SK-N-SH (cell line): ENCODE measurements around the gene ABCF1. TPM values are rescaled to one million over a fixed set of nuclear protein-coding genes. Genes with fewer than 3 reads are reported as not detected.

Source experiments
- CTCF ChIA-PET: fragments of 300-600, 350-600 bp; formaldehyde crosslinking; extraction: SDS; loops from one replicate; lab custom pipeline; 2021; lab: Yijun Ruan, JAX
- POLR2A ChIA-PET: fragments of 350-600 bp; sonication (Branson Sonifier 250); formaldehyde crosslinking; extraction: SDS; loops from one replicate; lab custom pipeline; 2020; ENCODE audit warnings: antibody characterized with exemption, inconsistent platforms; lab: Yijun Ruan, JAX
- DNase-seq: peaks from one replicate; pipeline ENCODE4 v3.0.0; 2012
- H2AFZ ChIP-seq: fragments of 200-600 bp; sonication (generic); 2 replicates; pipeline ENCODE4 v1.8.1; 2016; ENCODE audit warnings: antibody characterized with exemption, mild to moderate bottlenecking, low read depth
- H3F3A ChIP-seq: fragments of 200-600 bp; sonication (generic); replicated peaks from 2 replicates; pipeline ENCODE3; 2016; ENCODE audit warnings: antibody characterized with exemption, mild to moderate bottlenecking; ENCODE audit not compliant: insufficient read depth
- H3K27ac ChIP-seq, 2 experiments: fragments of 200-500 bp in 1 of 2; fragments of 200-600 bp in 1 of 2; sonication (Bioruptor generic) in 1 of 2; sonication (generic), shearing (Covaris generic) in 1 of 2; 2 replicates each; pipeline versions ENCODE4 v1.5.1 to v1.6.1; 2014 to 2016; ENCODE audit warnings: low read depth in 2 of 2, inconsistent platforms in 1 of 2, low read length in 1 of 2, mild to moderate bottlenecking in 1 of 2, mixed read lengths in 1 of 2
- H3K27me3 ChIP-seq: fragments of 200-600 bp; sonication (generic), shearing (Covaris generic); 2 replicates; pipeline ENCODE4 v1.6.1; 2016; ENCODE audit warnings: mixed run types; ENCODE audit not compliant: insufficient read depth
- H3K36me3 ChIP-seq, 2 experiments: fragments of 200-500 bp in 1 of 2; fragments of 200-600 bp in 1 of 2; sonication (Bioruptor generic) in 1 of 2; sonication (generic) in 1 of 2; replicated peaks in 1 of 2; 2 replicates each; pipeline versions ENCODE3 to v1.5.1; 2014 to 2016; ENCODE audit warnings: low read length in 1 of 2, mild to moderate bottlenecking in 1 of 2; ENCODE audit not compliant: insufficient read depth in 2 of 2, control insufficient read depth in 1 of 2
- H3K4me1 ChIP-seq, 2 experiments: fragments of 200-500 bp in 1 of 2; fragments of 200-600 bp in 1 of 2; sonication (Bioruptor generic) in 1 of 2; sonication (generic), shearing (Covaris generic) in 1 of 2; 2 replicates each; pipeline versions ENCODE4 v1.5.1 to v1.6.1; 2014 to 2016; ENCODE audit warnings: low read depth in 1 of 2, low read length in 1 of 2, mixed run types in 1 of 2; ENCODE audit not compliant: insufficient read depth in 2 of 2, control insufficient read depth in 1 of 2
- H3K4me2 ChIP-seq: fragments of 200-600 bp; sonication (generic), shearing (Covaris generic); 2 replicates; pipeline ENCODE4 v1.6.1; 2017; ENCODE audit warnings: mixed run types
- H3K4me3 ChIP-seq, 2 experiments: fragments of 200-500 bp in 1 of 2; fragments of 200-600 bp in 1 of 2; sonication (Bioruptor generic) in 1 of 2; sonication (generic), shearing (Covaris generic) in 1 of 2; 2 replicates each; pipeline versions ENCODE4 v1.5.1 to v1.8.1; 2014 to 2016; ENCODE audit warnings: low read depth in 2 of 2, inconsistent platforms in 1 of 2, low read length in 1 of 2, mild to moderate bottlenecking in 1 of 2, mixed read lengths in 1 of 2, moderate library complexity in 1 of 2
- H3K79me2 ChIP-seq: fragments of 200-600 bp; sonication (generic); 2 replicates; pipeline ENCODE4 v1.8.1; 2017; ENCODE audit warnings: mild to moderate bottlenecking; ENCODE audit not compliant: insufficient read depth
- H3K9ac ChIP-seq: fragments of 200-600 bp; sonication (generic); 2 replicates; pipeline ENCODE4 v1.6.1; 2017; ENCODE audit warnings: mixed run types
- H3K9me2 ChIP-seq: fragments of 200-600 bp; sonication (generic); 2 replicates; pipeline ENCODE4 v1.6.1; 2017; ENCODE audit warnings: mixed run types
- H3K9me3 ChIP-seq: fragments of 200-600 bp; sonication (generic); 2 replicates; pipeline ENCODE4 v1.6.1; 2017; ENCODE audit warnings: mixed run types, mild to moderate bottlenecking, moderate library complexity
- H4K20me1 ChIP-seq: fragments of 200-600 bp; sonication (generic); 2 replicates; pipeline ENCODE4 v1.6.1; 2017; ENCODE audit warnings: mild to moderate bottlenecking, mixed run types; ENCODE audit not compliant: insufficient read depth
- CHD2 ChIP-seq: fragments of 150-350 bp; IDR thresholded peaks from 2 replicates; pipeline ENCODE4 v1.6.1; 2018; ENCODE audit warnings: low read length; ENCODE audit not compliant: partially characterized antibody
- ELF1 ChIP-seq: IDR thresholded peaks from 2 replicates; pipeline ENCODE4 v1.4.0; 2012
- EP300 ChIP-seq, 2 experiments: IDR thresholded peaks; 2 replicates each; pipeline versions ENCODE4 v1.4.0 to v1.6.1; 2012; ENCODE audit warnings: borderline replicate concordance in 1 of 2, low read depth in 1 of 2, low read length in 1 of 2
- EZH2phosphoT487 ChIP-seq: fragments of 200-600 bp; sonication (generic); IDR thresholded peaks from 2 replicates; pipeline ENCODE4 v1.6.1; 2017; ENCODE audit warnings: low read depth, mixed run types, mild to moderate bottlenecking, antibody characterized with exemption, moderate library complexity, borderline replicate concordance
- FOXM1 ChIP-seq: IDR thresholded peaks from 2 replicates; pipeline ENCODE4 v1.4.0; 2012; ENCODE audit warnings: low read depth, mild to moderate bottlenecking
- GATA2 ChIP-seq: sonication (generic); formaldehyde crosslinking; IDR thresholded peaks from 2 replicates; pipeline ENCODE4 v1.5.0; 2020; ENCODE audit warnings: mild to moderate bottlenecking, missing genetic modification reagents
- NRF1 ChIP-seq: IDR thresholded peaks from 2 replicates; pipeline ENCODE4 v1.6.1; 2012; ENCODE audit warnings: low read depth, mild to moderate bottlenecking, low read length
- RAD21 ChIP-seq: IDR thresholded peaks from 2 replicates; pipeline ENCODE4 v1.6.1; 2012; ENCODE audit warnings: mild to moderate bottlenecking, low read length
- RCOR1 ChIP-seq: fragments of 150-350 bp; IDR thresholded peaks from 2 replicates; pipeline ENCODE4 v1.6.1; 2017; ENCODE audit warnings: antibody characterized with exemption, low read length
- RFX5 ChIP-seq: IDR thresholded peaks from 2 replicates; pipeline ENCODE4 v1.6.1; 2012; ENCODE audit warnings: mild to moderate bottlenecking, improper control_type of control experiment, low read length
- RXRA ChIP-seq: IDR thresholded peaks from 2 replicates; pipeline ENCODE4 v1.4.0; 2012; ENCODE audit warnings: low read depth, mild to moderate bottlenecking, borderline replicate concordance
- SIN3A ChIP-seq: IDR thresholded peaks from 2 replicates; pipeline ENCODE4 v1.6.1; 2012; ENCODE audit warnings: low read depth, mild to moderate bottlenecking, low read length, moderate library complexity, borderline replicate concordance
- SMC3 ChIP-seq: IDR thresholded peaks from 2 replicates; pipeline ENCODE4 v1.6.1; 2012; ENCODE audit warnings: low read depth, low read length, improper control_type of control experiment
- WGBS: methylation state at CpG from one replicate; pipeline ENCODE4 v1.1.6; 2017; ENCODE audit warnings: low lambda C conversion rate; 5-methylcytosine and 5-hydroxymethylcytosine counted together
- polyA plus RNA-seq, 3 experiments: library from polyadenylated mRNA; depleted of rRNA; stranded (reverse); fragments of >200 nt; gene quantifications; 2 replicates each; pipeline ENCODE4 v1.2.3, GENCODE V29; 2012
- TF ChIP-seq, protein P1 (sequence below): fragments of 200-600 bp; sonication (generic); IDR thresholded peaks from 2 replicates; pipeline ENCODE4 v1.6.1; 2017; ENCODE audit warnings: antibody characterized with exemption, mild to moderate bottlenecking, moderate library complexity
- TF ChIP-seq, protein P2 (sequence below): IDR thresholded peaks from 2 replicates; pipeline ENCODE4 v1.4.0; 2012; ENCODE audit warnings: low read depth, borderline replicate concordance
- TF ChIP-seq, protein P3 (sequence below): IDR thresholded peaks from 2 replicates; pipeline ENCODE4 v1.6.1; 2012; ENCODE audit warnings: mild to moderate bottlenecking, low read depth, low read length, moderate library complexity
- TF ChIP-seq, protein P4 (sequence below): IDR thresholded peaks from 2 replicates; pipeline ENCODE4; 2012
- TF ChIP-seq, protein P5 (sequence below): IDR thresholded peaks from 2 replicates; pipeline ENCODE4 v1.4.0; 2012; ENCODE audit warnings: low read depth

ABCF1 gene
- polyA plus RNA-seq, 1 of the 3 experiments (the other 2 are of a cell fraction), result 53.4 TPM

DNA sequence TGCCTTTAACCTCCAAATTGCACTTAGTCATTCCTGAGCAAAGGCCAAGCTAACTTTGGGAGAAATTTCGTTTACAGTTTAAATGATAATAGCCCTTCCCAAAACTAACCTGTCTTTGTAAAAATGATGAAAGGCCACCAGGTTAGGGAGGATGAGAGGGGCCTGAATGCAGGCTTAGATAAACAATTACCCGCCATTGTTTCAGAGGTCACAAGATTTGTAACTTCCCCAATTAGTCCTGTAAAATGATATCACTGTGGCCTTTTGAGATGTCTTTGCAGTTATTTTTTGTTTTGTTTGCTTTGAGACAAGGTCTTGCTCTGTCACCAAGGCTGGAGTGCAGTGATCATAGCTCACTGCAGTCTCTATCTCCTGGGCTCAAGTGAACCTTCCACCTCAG is 41.2 kb upstream of the ABCF1 start:
- TF ChIP-seq FOXM1 (no peak), SMC3 (no peak), CHD2 (no peak), ELF1 (no peak), RFX5 (no peak), RCOR1 (no peak), RXRA (no peak), SIN3A (no peak), RAD21 (no peak), NRF1 (no peak), GATA2 (no peak), EP300 (IDR thresholded peaks at IDR 0.05; ENCODE audit: borderline replicate concordance in 1 of 2, low read depth in 1 of 2, low read length in 1 of 2) (no peak), EZH2phosphoT487 (no peak)
- TF ChIP-seq, protein P1, sequence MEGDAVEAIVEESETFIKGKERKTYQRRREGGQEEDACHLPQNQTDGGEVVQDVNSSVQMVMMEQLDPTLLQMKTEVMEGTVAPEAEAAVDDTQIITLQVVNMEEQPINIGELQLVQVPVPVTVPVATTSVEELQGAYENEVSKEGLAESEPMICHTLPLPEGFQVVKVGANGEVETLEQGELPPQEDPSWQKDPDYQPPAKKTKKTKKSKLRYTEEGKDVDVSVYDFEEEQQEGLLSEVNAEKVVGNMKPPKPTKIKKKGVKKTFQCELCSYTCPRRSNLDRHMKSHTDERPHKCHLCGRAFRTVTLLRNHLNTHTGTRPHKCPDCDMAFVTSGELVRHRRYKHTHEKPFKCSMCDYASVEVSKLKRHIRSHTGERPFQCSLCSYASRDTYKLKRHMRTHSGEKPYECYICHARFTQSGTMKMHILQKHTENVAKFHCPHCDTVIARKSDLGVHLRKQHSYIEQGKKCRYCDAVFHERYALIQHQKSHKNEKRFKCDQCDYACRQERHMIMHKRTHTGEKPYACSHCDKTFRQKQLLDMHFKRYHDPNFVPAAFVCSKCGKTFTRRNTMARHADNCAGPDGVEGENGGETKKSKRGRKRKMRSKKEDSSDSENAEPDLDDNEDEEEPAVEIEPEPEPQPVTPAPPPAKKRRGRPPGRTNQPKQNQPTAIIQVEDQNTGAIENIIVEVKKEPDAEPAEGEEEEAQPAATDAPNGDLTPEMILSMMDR, result no peak
- TF ChIP-seq, protein P2, sequence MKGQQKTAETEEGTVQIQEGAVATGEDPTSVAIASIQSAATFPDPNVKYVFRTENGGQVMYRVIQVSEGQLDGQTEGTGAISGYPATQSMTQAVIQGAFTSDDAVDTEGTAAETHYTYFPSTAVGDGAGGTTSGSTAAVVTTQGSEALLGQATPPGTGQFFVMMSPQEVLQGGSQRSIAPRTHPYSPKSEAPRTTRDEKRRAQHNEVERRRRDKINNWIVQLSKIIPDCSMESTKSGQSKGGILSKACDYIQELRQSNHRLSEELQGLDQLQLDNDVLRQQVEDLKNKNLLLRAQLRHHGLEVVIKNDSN, result no peak
- TF ChIP-seq, protein P3, sequence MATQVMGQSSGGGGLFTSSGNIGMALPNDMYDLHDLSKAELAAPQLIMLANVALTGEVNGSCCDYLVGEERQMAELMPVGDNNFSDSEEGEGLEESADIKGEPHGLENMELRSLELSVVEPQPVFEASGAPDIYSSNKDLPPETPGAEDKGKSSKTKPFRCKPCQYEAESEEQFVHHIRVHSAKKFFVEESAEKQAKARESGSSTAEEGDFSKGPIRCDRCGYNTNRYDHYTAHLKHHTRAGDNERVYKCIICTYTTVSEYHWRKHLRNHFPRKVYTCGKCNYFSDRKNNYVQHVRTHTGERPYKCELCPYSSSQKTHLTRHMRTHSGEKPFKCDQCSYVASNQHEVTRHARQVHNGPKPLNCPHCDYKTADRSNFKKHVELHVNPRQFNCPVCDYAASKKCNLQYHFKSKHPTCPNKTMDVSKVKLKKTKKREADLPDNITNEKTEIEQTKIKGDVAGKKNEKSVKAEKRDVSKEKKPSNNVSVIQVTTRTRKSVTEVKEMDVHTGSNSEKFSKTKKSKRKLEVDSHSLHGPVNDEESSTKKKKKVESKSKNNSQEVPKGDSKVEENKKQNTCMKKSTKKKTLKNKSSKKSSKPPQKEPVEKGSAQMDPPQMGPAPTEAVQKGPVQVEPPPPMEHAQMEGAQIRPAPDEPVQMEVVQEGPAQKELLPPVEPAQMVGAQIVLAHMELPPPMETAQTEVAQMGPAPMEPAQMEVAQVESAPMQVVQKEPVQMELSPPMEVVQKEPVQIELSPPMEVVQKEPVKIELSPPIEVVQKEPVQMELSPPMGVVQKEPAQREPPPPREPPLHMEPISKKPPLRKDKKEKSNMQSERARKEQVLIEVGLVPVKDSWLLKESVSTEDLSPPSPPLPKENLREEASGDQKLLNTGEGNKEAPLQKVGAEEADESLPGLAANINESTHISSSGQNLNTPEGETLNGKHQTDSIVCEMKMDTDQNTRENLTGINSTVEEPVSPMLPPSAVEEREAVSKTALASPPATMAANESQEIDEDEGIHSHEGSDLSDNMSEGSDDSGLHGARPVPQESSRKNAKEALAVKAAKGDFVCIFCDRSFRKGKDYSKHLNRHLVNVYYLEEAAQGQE, result no peak
- TF ChIP-seq, protein P4, sequence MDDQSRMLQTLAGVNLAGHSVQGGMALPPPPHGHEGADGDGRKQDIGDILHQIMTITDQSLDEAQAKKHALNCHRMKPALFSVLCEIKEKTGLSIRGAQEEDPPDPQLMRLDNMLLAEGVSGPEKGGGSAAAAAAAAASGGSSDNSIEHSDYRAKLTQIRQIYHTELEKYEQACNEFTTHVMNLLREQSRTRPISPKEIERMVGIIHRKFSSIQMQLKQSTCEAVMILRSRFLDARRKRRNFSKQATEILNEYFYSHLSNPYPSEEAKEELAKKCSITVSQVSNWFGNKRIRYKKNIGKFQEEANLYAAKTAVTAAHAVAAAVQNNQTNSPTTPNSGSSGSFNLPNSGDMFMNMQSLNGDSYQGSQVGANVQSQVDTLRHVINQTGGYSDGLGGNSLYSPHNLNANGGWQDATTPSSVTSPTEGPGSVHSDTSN, result no peak
- TF ChIP-seq, protein P5, sequence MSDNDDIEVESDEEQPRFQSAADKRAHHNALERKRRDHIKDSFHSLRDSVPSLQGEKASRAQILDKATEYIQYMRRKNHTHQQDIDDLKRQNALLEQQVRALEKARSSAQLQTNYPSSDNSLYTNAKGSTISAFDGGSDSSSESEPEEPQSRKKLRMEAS, result no peak
- Histone ChIP-seq H3K9me2 (no peaks in the 10 kb centered on the region), H3K9ac (no peak overlapping the region), H3K9me3 (no peaks in the 10 kb centered on the region), H2AFZ (no peak overlapping the region), H4K20me1 (no peaks in the 10 kb centered on the region), H3K27ac (no peak overlapping the region), H3K4me1 (no peaks in the 10 kb centered on the region), H3K27me3 (no peaks in the 10 kb centered on the region), H3F3A (peaks cover 17% of the 10 kb centered on the region), H3K79me2 (no peaks in the 10 kb centered on the region), H3K4me2 (no peak overlapping the region), H3K4me3 (no peak overlapping the region), H3K36me3 (no peaks in the 10 kb centered on the region)
- DNase-seq, result no peak
- ChIA-PET POLR2A (no interaction called here), CTCF (interaction anchor here (1.0 to 4.3 kb wide), 5 partner anchors 13 to 48 kb away, joined by 3 to 88 read pairs (median 8); no protein-coding TSS in a partner anchor)
- 62% methylated on average over 2 of the region's 2 CpGs for WGBS
